ENCODE data around the gene MMS19. TPM values are rescaled to one million over a fixed set of nuclear protein-coding genes. Genes with fewer than 3 reads are reported as not detected.

MMS19 gene
- total and polyA plus RNA-seq, 2 donors from 2014 or later: 49.7 to 56.1 TPM

GRCh38 chr10:97503406-97503805, 5.2 kb upstream of the MMS19 start:
- intact Hi-C loops (cut with DNase I): no loop called here
- Histone ChIP-seq H3K4me3 (ENCODE audit: low read length in 3 of 3) (no peak overlapping the region), H3K36me3 (ENCODE audit: control insufficient read depth in 2 of 3, insufficient read depth in 3 of 3, low read length in 3 of 3) (no peaks in the 10 kb centered on the region), H3K27ac (ENCODE audit: low read depth in 2 of 2, low read length in 2 of 2) (no peak overlapping the region), H3K27me3 (ENCODE audit: control insufficient read depth, insufficient read depth, low read length) (no peaks in the 10 kb centered on the region), H3K9me3 (ENCODE audit: control insufficient read depth in 2 of 3, insufficient read depth in 1 of 3, low read length in 3 of 3) (no peaks in the 10 kb centered on the region), H3K4me1 (ENCODE audit: control insufficient read depth in 2 of 3, insufficient read depth in 2 of 3, low read depth in 1 of 3, low read length in 3 of 3) (no peaks in the 10 kb centered on the region), H3K9ac (ENCODE audit: low read length in 3 of 3) (no peak overlapping the region)
- no peak for DNase-seq
- TF ChIP-seq, protein P1, sequence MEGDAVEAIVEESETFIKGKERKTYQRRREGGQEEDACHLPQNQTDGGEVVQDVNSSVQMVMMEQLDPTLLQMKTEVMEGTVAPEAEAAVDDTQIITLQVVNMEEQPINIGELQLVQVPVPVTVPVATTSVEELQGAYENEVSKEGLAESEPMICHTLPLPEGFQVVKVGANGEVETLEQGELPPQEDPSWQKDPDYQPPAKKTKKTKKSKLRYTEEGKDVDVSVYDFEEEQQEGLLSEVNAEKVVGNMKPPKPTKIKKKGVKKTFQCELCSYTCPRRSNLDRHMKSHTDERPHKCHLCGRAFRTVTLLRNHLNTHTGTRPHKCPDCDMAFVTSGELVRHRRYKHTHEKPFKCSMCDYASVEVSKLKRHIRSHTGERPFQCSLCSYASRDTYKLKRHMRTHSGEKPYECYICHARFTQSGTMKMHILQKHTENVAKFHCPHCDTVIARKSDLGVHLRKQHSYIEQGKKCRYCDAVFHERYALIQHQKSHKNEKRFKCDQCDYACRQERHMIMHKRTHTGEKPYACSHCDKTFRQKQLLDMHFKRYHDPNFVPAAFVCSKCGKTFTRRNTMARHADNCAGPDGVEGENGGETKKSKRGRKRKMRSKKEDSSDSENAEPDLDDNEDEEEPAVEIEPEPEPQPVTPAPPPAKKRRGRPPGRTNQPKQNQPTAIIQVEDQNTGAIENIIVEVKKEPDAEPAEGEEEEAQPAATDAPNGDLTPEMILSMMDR (IDR thresholded peaks at IDR 0.05; ENCODE audit: borderline replicate concordance, extremely low read depth, insufficient read depth): no peak
- FAIRE-seq: no peak

DNA sequence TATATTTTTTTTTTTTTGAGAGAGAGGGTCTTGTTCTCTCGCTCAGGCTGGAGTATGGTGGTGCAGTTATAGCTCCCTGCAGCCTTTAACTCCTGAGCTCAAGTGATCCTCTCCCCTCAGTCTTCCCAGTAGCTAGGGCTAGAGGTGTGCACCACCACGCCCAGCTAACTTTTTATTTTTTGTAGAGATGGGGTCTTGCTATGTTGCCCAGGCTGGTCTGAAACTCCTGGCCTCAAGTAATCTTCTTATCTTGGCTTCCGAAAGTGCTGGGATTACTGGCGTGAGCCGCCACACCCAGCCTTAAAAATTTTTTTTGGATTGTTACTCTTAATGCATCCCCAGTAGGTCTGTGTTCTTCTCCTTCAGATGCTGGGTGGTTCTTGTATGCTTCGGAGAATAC, 4.7 kb upstream of the MMS19 start:
- Histone ChIP-seq H3K36me3 (ENCODE audit: control insufficient read depth in 2 of 3, insufficient read depth in 3 of 3, low read length in 3 of 3) (no peaks in the 10 kb centered on the region), H3K4me1 (ENCODE audit: control insufficient read depth in 2 of 3, insufficient read depth in 2 of 3, low read depth in 1 of 3, low read length in 3 of 3) (no peaks in the 10 kb centered on the region), H3K9me3 (ENCODE audit: control insufficient read depth in 2 of 3, insufficient read depth in 1 of 3, low read length in 3 of 3) (no peaks in the 10 kb centered on the region), H3K27me3 (ENCODE audit: control insufficient read depth, insufficient read depth, low read length) (no peaks in the 10 kb centered on the region), H3K27ac (ENCODE audit: low read depth in 2 of 2, low read length in 2 of 2) (no peak overlapping the region), H3K4me3 (ENCODE audit: low read length in 3 of 3) (no peak overlapping the region), H3K9ac (ENCODE audit: low read length in 3 of 3) (no peak overlapping the region)
- intact Hi-C loops (cut with DNase I): no loop called here
- TF ChIP-seq, protein P1 (IDR thresholded peaks at IDR 0.05; ENCODE audit: borderline replicate concordance, extremely low read depth, insufficient read depth): no peak
- no peak for DNase-seq
- no peak for FAIRE-seq

DNA sequence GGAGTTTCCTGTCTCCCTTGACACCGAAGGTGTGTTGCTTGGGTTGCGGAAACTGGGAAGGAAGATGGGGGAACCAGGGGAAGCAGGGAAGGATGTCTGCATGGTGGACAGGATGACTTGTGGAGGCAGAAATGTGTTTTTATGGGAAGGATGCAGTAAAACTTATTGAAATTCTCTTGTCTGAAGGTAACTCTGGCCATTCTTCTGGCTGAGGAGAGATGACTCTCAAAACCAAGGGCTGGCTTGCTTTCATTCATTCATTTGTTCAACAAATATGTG, 2.0 kb upstream of the MMS19 start:
- H3K4me3 ChIP-seq (ENCODE audit: low read length in 3 of 3): peak overlapping the region in 2 of 3 donors; percentile 72 to 75
- TF ChIP-seq, protein P1 (IDR thresholded peaks at IDR 0.05; ENCODE audit: borderline replicate concordance, extremely low read depth, insufficient read depth): no peak
- peak overlapping the region in 1 of 3 donors; percentile 81 for H3K9ac ChIP-seq (ENCODE audit: low read length in 3 of 3)
- H3K27me3 ChIP-seq (ENCODE audit: control insufficient read depth, insufficient read depth, low read length): no peaks in the 10 kb centered on the region
- no peak overlapping the region for H3K27ac ChIP-seq (ENCODE audit: low read depth in 2 of 2, low read length in 2 of 2)
- intact Hi-C loops (cut with DNase I): no loop called here
- H3K9me3 ChIP-seq (ENCODE audit: control insufficient read depth in 2 of 3, insufficient read depth in 1 of 3, low read length in 3 of 3): no peaks in the 10 kb centered on the region
- FAIRE-seq (no peak), DNase-seq (peak in 1 of 5 donors; percentile 45)
- peaks cover 0 to 9% (median 2%) of the 10 kb centered on the region in 3 donors for H3K4me1 ChIP-seq (ENCODE audit: control insufficient read depth in 2 of 3, insufficient read depth in 2 of 3, low read depth in 1 of 3, low read length in 3 of 3)
- no peaks in the 10 kb centered on the region for H3K36me3 ChIP-seq (ENCODE audit: control insufficient read depth in 2 of 3, insufficient read depth in 3 of 3, low read length in 3 of 3)
